ENCODE measurements around the gene HUS1B. TPM values are rescaled to one million over a fixed set of nuclear protein-coding genes. Genes with fewer than 3 reads are reported as not detected.
"Not testable (repeated sequence)": the region's sequence is repeated elsewhere in the genome, so short reads cannot be mapped to it uniquely, and the experiment has no call there.

Gene HUS1B
- total RNA-seq, 4 donors from 2014 or later = 0.88 to 5.4 (median 3.0) TPM; not detected in 1

DNA sequence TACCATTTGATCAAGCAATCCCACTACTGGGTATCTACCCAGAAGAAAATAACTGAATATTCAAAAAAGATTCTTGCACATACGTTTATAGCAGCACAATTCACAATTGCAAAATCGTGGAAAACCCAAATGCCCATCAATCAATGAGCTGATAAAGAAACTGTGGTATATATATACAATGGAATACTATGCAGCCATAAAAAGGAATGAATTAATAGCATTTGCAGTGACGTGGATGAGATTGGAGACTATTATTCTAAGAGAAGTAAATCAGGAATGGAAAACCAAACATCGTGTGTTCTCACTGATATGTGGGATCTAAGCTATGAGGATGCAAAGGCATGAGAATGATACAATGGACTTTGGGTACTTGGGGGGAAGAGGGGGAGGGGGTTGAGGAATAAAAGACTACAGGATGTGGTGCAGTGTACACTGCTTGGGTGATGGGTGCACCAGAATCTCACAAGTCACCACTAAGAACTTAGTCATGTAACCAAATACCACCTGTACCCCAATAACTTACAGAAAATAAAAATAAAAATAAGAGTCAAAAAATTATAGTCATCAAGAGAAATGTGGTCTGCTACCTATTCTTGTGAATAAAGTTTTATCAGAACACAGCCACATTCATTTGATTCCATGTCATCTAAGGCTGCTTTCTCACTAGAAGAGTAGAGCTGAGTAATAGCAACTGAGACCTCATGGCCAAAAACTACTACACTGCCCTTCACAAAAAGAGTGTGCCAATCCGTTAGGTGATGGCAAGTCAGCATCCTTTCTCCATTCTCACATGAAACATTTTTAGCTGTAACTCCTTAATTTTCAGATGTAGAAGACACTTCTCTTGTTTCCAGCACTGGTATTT, 8.7 kb upstream of the HUS1B start:
- TF ChIP-seq, protein P1, sequence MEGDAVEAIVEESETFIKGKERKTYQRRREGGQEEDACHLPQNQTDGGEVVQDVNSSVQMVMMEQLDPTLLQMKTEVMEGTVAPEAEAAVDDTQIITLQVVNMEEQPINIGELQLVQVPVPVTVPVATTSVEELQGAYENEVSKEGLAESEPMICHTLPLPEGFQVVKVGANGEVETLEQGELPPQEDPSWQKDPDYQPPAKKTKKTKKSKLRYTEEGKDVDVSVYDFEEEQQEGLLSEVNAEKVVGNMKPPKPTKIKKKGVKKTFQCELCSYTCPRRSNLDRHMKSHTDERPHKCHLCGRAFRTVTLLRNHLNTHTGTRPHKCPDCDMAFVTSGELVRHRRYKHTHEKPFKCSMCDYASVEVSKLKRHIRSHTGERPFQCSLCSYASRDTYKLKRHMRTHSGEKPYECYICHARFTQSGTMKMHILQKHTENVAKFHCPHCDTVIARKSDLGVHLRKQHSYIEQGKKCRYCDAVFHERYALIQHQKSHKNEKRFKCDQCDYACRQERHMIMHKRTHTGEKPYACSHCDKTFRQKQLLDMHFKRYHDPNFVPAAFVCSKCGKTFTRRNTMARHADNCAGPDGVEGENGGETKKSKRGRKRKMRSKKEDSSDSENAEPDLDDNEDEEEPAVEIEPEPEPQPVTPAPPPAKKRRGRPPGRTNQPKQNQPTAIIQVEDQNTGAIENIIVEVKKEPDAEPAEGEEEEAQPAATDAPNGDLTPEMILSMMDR (IDR thresholded peaks at IDR 0.05) = no peak
- ATAC-seq (ENCODE audit: low FRiP score) = no peak
- no peak for DNase-seq (ENCODE audit: low spot score)

DNA sequence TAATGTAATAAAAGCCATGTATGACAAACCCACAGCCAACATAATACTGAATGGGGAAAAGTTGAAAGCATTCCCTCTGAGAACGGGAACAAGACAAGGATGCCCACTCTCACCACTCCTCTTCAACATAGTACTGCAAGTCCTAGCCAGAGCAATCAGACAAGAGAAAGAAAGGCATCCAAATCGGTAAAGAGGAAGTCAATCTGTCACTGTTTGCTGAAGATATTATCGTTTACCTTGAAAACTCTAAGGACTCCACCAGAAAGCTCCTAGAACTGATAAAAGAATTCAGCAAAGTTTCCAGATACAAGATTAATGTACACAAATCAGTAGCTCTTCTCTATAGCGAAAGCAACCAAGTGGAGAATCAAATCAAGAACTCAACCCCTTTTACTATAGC, 6.9 kb upstream of the HUS1B start:
- not testable (repeated sequence) for DNase-seq (ENCODE audit: low spot score); ATAC-seq (ENCODE audit: low FRiP score)

DNA sequence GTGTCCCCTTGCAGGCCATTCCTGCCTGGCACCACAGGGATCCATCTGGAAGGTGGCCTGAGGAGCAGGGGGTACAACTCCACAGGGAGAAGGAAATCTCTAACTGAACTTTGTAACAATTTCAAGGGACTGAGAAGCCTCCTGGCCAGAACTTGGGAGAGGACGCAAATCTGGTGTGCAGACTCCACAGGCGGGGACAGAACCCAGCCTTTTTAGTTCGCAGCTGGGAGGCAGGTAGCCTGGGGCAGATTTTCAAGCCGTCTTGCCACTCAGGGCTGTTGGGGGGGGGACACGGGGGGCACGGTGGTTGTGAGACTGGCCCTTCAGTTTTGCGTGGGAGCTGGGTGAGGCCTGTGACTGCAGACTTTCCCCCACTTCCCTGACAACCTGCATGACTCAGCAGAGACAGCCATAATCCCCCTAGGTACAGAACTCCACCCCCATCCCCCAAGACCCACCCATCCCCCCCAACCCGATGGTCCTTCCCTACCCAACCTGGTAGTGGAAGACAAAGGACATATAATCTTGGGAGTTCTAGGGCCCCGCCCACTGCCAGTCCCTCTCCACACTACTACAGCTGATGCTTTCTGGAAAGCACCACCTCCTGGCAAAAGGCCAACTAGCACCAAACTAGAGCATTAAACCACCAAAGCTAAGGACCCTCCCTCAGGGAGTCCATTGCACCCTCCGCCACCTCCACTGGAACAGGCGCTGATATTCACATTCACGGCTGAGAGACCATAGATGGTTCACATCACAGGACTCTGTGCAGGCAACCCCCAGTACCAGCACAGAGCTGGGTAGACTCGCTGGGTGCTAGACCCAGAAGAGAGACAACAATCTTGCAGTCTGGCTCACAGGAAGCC, 3.0 kb upstream of the HUS1B start:
- no peak for ATAC-seq (ENCODE audit: low FRiP score)
- no peak for DNase-seq (ENCODE audit: low spot score)
- TF ChIP-seq, protein P1 (IDR thresholded peaks at IDR 0.05) = no peak

DNA sequence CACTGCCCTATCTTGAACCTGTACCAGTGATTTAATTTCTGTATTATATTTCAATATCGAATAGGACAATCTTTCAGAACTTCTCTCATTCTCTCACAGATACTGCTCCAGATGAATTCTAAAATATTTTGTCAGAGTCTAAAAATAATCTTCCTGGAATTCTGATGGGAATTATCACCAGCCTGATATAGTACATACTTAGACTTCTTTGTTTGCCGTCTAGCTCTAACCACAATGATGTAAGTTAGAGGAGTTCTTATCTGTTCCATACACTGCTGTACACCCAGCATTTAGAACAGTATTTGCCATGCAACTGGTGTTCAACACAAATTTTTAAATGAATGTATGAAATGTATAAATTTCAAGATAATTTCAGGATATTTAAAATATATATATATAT, 1.3 kb upstream of the HUS1B start:
- ATAC-seq (ENCODE audit: low FRiP score) = no peak

DNA sequence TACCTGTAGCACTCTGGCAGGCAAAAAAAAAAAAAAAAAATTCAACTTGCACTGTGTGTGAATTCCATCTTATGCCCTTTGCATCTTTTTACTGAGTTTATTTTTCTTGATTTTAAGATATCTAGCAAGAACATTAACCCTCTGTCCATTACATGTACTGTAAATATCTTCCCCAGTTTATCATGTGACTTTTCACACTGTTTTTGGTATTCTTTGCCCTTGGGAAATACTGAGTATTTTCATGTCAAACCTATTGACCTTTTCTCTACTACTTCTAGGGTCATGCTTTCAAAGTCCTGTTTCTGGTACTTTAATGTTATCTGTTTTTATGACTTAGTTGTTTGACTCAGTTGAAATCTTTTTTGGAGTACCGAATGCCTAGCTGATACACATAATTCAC, 843 bp upstream of the HUS1B start:
- TF ChIP-seq, protein P1 (IDR thresholded peaks at IDR 0.05) = no peak
- ATAC-seq (ENCODE audit: low FRiP score) (no peak), DNase-seq (ENCODE audit: low spot score) (no peak)

More for the DNA sequence above, 1.3 kb upstream of the HUS1B start:
- DNase-seq (ENCODE audit: low spot score) = no peak
- TF ChIP-seq, protein P1 (IDR thresholded peaks at IDR 0.05) = no peak

DNA sequence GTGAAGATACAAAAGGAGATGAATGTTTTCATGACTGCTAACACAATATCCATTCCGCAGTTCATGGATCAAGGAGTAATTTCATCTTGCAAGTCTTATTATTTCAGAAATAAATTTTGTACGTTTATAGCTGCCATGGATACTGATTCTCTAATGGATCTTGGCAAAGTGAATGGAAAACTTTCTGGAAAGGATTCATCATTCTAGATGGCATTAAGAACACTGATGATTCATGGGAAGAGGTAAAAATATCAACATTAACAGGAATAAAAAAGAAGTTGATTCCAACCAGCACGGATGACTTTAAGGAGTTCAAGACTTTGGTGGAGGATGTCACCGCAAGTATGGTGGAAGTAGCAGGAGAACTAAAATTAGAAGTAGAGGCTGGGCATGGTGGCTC, 2.8 kb downstream of the HUS1B start:
- no peak for DNase-seq (ENCODE audit: low spot score)
- no peak for ATAC-seq (ENCODE audit: low FRiP score)
- TF ChIP-seq, protein P1 (IDR thresholded peaks at IDR 0.05) = no peak

DNA sequence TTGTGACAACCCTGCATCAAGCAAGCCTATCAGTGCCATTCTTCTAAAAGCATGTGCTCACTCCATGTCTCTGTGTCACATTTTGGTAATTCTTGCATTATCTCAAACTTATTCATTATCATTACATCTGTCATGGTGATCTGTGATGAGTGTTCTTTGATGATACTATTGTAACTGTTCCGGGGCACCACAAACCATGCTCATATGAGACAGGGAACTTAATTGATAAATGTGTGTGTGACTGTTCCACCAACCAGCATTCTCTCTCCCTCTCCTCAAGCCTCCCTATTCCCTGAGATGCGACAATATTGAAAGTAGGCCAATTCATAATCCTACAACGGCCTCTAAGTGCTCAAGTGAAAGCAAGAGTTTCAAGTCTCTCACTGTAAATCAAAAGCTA, 4.0 kb downstream of the HUS1B start:
- ATAC-seq (ENCODE audit: low FRiP score) = no peak
- TF ChIP-seq, protein P1 (IDR thresholded peaks at IDR 0.05) = no peak
- no peak for DNase-seq (ENCODE audit: low spot score)

Measured in omental fat pad (tissue), 4 donors.